WTC11 (cell line): ENCODE data around the gene IL1F10. TPM values are rescaled to one million over a fixed set of nuclear protein-coding genes. Genes with fewer than 3 reads are reported as not detected.

Source experiments
- ATAC-seq: fragments of 200-7000 bp; cut with Tn5 transposase; 2 replicates; pipeline ENCODE4 v1.10.0; 2021; ENCODE audit warnings: mild to moderate bottlenecking, moderate library complexity
- CTCF ChIA-PET: fragments of 300-600 bp; sonication (Branson Sonifier 250); formaldehyde crosslinking; loops from one replicate; lab custom pipeline; 2021; ENCODE audit warnings: antibody characterized with exemption; lab: Charles Lee
- POLR2A ChIA-PET: fragments of 350-600 bp; sonication (Branson Sonifier 250); formaldehyde crosslinking; loops from one replicate; lab custom pipeline; 2021; ENCODE audit warnings: antibody characterized with exemption; lab: Charles Lee
- DNase-seq: peaks from one replicate; pipeline ENCODE4 v3.0.0; 2021; ENCODE audit warnings: low spot score
- H3K27ac Mint-ChIP-seq: 2 replicates; pipeline ENCODE4 v1.8.0; 2021; ENCODE audit warnings: mixed read lengths
- H3K27me3 Mint-ChIP-seq: 2 replicates; pipeline ENCODE4 v1.8.0; 2021; ENCODE audit warnings: low read depth, mild to moderate bottlenecking, moderate library complexity, mixed read lengths
- H3K36me3 Mint-ChIP-seq: 2 replicates; pipeline ENCODE4 v1.8.0; 2021; ENCODE audit warnings: mixed read lengths
- H3K4me1 Mint-ChIP-seq: 2 replicates; pipeline ENCODE4 v1.8.0; 2022; ENCODE audit warnings: mixed read lengths
- H3K4me3 Mint-ChIP-seq: 2 replicates; pipeline ENCODE4 v1.8.0; 2021; ENCODE audit warnings: mild to moderate bottlenecking, moderate library complexity, mixed read lengths
- H3K9me3 Mint-ChIP-seq: 2 replicates; pipeline ENCODE4 v1.8.0; 2021; ENCODE audit warnings: mixed read lengths
- CBFB ChIP-seq: sonication (generic); formaldehyde crosslinking; IDR thresholded peaks from 2 replicates; pipeline ENCODE4 v1.8.1; 2022; ENCODE audit warnings: mild to moderate bottlenecking, low read depth, missing genetic modification reagents
- CREB1 ChIP-seq: sonication (generic); formaldehyde crosslinking; IDR thresholded peaks from 2 replicates; pipeline ENCODE4 v1.8.0; 2023; ENCODE audit warnings: mild to moderate bottlenecking, missing genetic modification reagents
- E2F5 ChIP-seq: sonication (generic); formaldehyde crosslinking; IDR thresholded peaks from 2 replicates; pipeline ENCODE4 v1.8.1; 2022; ENCODE audit warnings: mild to moderate bottlenecking, moderate library complexity, missing genetic modification reagents
- FOXP1 ChIP-seq: sonication (generic); formaldehyde crosslinking; IDR thresholded peaks from 2 replicates; pipeline ENCODE4 v1.8.0; 2022; ENCODE audit warnings: missing genetic modification reagents, mild to moderate bottlenecking, moderate library complexity, borderline replicate concordance
- GTF2I ChIP-seq: fragments of 250-450 bp; sonication (Bioruptor Pico); conservative IDR thresholded peaks from 2 replicates; pipeline ENCODE4 v1.4.0; 2021; ENCODE audit warnings: mild to moderate bottlenecking
- JUN ChIP-seq: sonication (generic); formaldehyde crosslinking; IDR thresholded peaks from 2 replicates; pipeline ENCODE4 v1.8.0; 2023; ENCODE audit warnings: mild to moderate bottlenecking, missing genetic modification reagents
- NFYB ChIP-seq: sonication (generic); formaldehyde crosslinking; conservative IDR thresholded peaks from 2 replicates; pipeline ENCODE4 v1.8.0; 2022; ENCODE audit warnings: low read depth, missing genetic modification reagents
- NR3C1 ChIP-seq: sonication (generic); formaldehyde crosslinking; conservative IDR thresholded peaks from 2 replicates; pipeline ENCODE4 v1.8.1; 2023; ENCODE audit warnings: low read depth, mild to moderate bottlenecking, missing genetic modification reagents
- PRDM15 ChIP-seq: sonication (generic); formaldehyde crosslinking; IDR thresholded peaks from 2 replicates; pipeline ENCODE4 v1.8.0; 2022; ENCODE audit warnings: missing genetic modification reagents
- PRRX2 ChIP-seq: fragments of 250-450 bp; sonication (Bioruptor Pico); IDR thresholded peaks from 2 replicates; pipeline ENCODE4 v1.8.0; 2021; ENCODE audit warnings: mild to moderate bottlenecking
- RELA ChIP-seq: sonication (generic); formaldehyde crosslinking; IDR thresholded peaks from 2 replicates; pipeline ENCODE4 v1.8.1; 2022; ENCODE audit warnings: missing genetic modification reagents, mild to moderate bottlenecking, borderline replicate concordance
- RORB ChIP-seq: fragments of 250-450 bp; sonication (Bioruptor Pico); IDR thresholded peaks from 2 replicates; pipeline ENCODE4 v1.9.0; 2021; ENCODE audit warnings: mild to moderate bottlenecking
- SP1 ChIP-seq: sonication (generic); formaldehyde crosslinking; conservative IDR thresholded peaks from 2 replicates; pipeline ENCODE4 v1.8.1; 2022; ENCODE audit warnings: missing genetic modification reagents
- TCF7 ChIP-seq: sonication (generic); formaldehyde crosslinking; IDR thresholded peaks from 2 replicates; pipeline ENCODE4 v1.8.0; 2022; ENCODE audit warnings: mild to moderate bottlenecking, low read depth, missing genetic modification reagents, moderate library complexity
- TEAD1 ChIP-seq: sonication (generic); formaldehyde crosslinking; IDR thresholded peaks from 2 replicates; pipeline ENCODE4 v1.8.0; 2022; ENCODE audit warnings: mild to moderate bottlenecking, missing genetic modification reagents
- TEAD4 ChIP-seq: sonication (generic); formaldehyde crosslinking; IDR thresholded peaks from 2 replicates; pipeline ENCODE4 v1.8.0; 2022; ENCODE audit warnings: mild to moderate bottlenecking, missing genetic modification reagents
- TP53 ChIP-seq: sonication (generic); formaldehyde crosslinking; IDR thresholded peaks from 2 replicates; pipeline ENCODE4 v1.8.1; 2023; ENCODE audit warnings: mild to moderate bottlenecking, missing genetic modification reagents
- ZNF121 ChIP-seq: sonication (generic); formaldehyde crosslinking; IDR thresholded peaks from 2 replicates; pipeline ENCODE4 v1.8.0; 2023; ENCODE audit warnings: missing genetic modification reagents
- ZNF219 ChIP-seq: sonication (generic); formaldehyde crosslinking; IDR thresholded peaks from 2 replicates; pipeline ENCODE4 v1.8.0; 2023; ENCODE audit warnings: missing genetic modification reagents, mild to moderate bottlenecking, borderline replicate concordance
- ZNF232 ChIP-seq: sonication (generic); formaldehyde crosslinking; IDR thresholded peaks from 2 replicates; pipeline ENCODE4 v1.8.0; 2022; ENCODE audit warnings: mild to moderate bottlenecking, missing genetic modification reagents
- ZNF263 ChIP-seq: sonication (generic); formaldehyde crosslinking; IDR thresholded peaks from 2 replicates; pipeline ENCODE4 v1.8.1; 2022; ENCODE audit warnings: low read depth, mild to moderate bottlenecking, moderate library complexity, missing genetic modification reagents
- ZNF416 ChIP-seq: fragments of 250-450 bp; sonication (Bioruptor Pico); IDR thresholded peaks from 2 replicates; pipeline ENCODE4 v1.9.0; 2021; ENCODE audit warnings: mild to moderate bottlenecking, inconsistent platforms
- ZNF425 ChIP-seq: fragments of 250-450 bp; sonication (Bioruptor Pico); conservative IDR thresholded peaks from 2 replicates; pipeline ENCODE4 v1.9.0; 2021; ENCODE audit warnings: mild to moderate bottlenecking
- ZSCAN18 ChIP-seq: fragments of 250-450 bp; sonication (Bioruptor Pico); IDR thresholded peaks from 2 replicates; pipeline ENCODE4 v2.1.2; 2022; ENCODE audit warnings: mild to moderate bottlenecking, moderate library complexity
- total RNA-seq: library from RNA; stranded (reverse); gene quantifications from 3 replicates; pipeline ENCODE4 v1.2.3, GENCODE V29; 2021
- TF ChIP-seq, protein P1 (sequence below): sonication (generic); formaldehyde crosslinking; IDR thresholded peaks from 2 replicates; pipeline ENCODE4 v1.8.1; 2022; ENCODE audit warnings: low read depth, missing genetic modification reagents, borderline replicate concordance
- TF ChIP-seq, protein P2 (sequence below): sonication (generic); formaldehyde crosslinking; IDR thresholded peaks from 2 replicates; pipeline ENCODE4 v1.8.0; 2023; ENCODE audit warnings: missing genetic modification reagents

Gene IL1F10
- total RNA-seq, 1 experiment from 2014 or later, result not detected

DNA sequence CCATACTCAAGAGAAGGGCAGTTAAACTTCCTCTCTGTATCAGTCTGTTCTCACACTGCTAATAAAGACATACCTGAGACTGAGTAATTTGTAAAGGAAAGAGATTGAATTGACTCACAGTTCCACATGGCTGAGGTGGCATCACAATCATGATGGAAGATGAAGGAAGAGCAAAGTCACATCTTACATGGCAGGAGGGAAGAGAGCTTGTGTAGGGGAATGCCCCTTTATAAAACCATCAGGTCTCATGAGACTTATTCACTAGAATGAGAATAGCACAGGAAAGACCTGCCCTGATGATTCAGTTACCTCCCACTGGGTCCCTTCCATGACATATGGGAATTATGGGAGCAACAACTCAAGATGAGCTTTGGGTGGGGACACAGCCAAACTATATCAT, 13.7 kb upstream of the IL1F10 start:
- no peak for TF ChIP-seq GTF2I (CRISPR knock-in tag)
- TF ChIP-seq ZNF121 (CRISPR knock-in tag), result no peak
- no peak for TF ChIP-seq JUN (CRISPR knock-in tag)
- no peak for TF ChIP-seq ZNF219 (CRISPR knock-in tag)
- TF ChIP-seq PRRX2, result no peak
- TF ChIP-seq CREB1 (CRISPR knock-in tag), result no peak
- TF ChIP-seq CBFB (CRISPR knock-in tag), result no peak
- no peak for TF ChIP-seq NFYB
- TF ChIP-seq TEAD4, result no peak
- no peak for TF ChIP-seq TCF7 (CRISPR knock-in tag)
- TF ChIP-seq, protein P1, sequence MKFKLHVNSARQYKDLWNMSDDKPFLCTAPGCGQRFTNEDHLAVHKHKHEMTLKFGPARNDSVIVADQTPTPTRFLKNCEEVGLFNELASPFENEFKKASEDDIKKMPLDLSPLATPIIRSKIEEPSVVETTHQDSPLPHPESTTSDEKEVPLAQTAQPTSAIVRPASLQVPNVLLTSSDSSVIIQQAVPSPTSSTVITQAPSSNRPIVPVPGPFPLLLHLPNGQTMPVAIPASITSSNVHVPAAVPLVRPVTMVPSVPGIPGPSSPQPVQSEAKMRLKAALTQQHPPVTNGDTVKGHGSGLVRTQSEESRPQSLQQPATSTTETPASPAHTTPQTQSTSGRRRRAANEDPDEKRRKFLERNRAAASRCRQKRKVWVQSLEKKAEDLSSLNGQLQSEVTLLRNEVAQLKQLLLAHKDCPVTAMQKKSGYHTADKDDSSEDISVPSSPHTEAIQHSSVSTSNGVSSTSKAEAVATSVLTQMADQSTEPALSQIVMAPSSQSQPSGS (CRISPR knock-in tag), result no peak

DNA sequence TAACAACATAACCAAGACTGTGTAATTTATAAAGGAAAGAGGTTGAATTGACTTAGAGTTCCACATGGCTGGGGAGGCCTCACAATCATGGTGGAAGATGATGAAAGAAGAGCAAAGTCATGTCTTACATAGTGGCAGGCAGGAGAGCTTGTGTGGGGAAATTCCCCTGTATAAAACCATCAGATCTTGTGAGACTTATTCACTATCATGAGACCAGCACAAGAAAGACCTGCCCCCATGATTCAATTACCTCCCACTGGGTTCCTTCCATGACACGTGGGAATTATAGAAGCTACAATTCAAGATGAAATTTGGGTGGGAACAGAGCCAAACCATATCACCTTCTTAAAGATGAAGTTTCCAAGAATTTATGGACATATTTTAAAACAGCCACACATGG, 11.2 kb upstream of the IL1F10 start:
- ChIA-PET CTCF (no interaction called here), POLR2A (no interaction called here)
- Mint-ChIP-seq H3K36me3 (peaks cover 31% of the 10 kb centered on the region), H3K27me3 (peaks cover 79% of the 10 kb centered on the region), H3K4me3 (no peak overlapping the region), H3K27ac (no peak overlapping the region), H3K9me3 (peaks cover 48% of the 10 kb centered on the region), H3K4me1 (no peaks in the 10 kb centered on the region)
- TF ChIP-seq RORB (CRISPR knock-in tag) (no peak), TEAD1 (CRISPR knock-in tag) (no peak), TP53 (CRISPR knock-in tag) (no peak), ZNF425 (CRISPR knock-in tag) (no peak), ZSCAN18 (CRISPR knock-in tag) (no peak)
- TF ChIP-seq, protein P2, sequence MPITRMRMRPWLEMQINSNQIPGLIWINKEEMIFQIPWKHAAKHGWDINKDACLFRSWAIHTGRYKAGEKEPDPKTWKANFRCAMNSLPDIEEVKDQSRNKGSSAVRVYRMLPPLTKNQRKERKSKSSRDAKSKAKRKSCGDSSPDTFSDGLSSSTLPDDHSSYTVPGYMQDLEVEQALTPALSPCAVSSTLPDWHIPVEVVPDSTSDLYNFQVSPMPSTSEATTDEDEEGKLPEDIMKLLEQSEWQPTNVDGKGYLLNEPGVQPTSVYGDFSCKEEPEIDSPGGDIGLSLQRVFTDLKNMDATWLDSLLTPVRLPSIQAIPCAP, result no peak
- ATAC-seq (no peak), DNase-seq (no peak)

More for the DNA sequence above, 13.7 kb upstream of the IL1F10 start:
- Mint-ChIP-seq H3K4me3 (no peak overlapping the region), H3K9me3 (peaks cover 65% of the 10 kb centered on the region), H3K27ac (no peak overlapping the region), H3K4me1 (no peaks in the 10 kb centered on the region), H3K36me3 (peaks cover 36% of the 10 kb centered on the region), H3K27me3 (peaks cover 58% of the 10 kb centered on the region)
- CTCF ChIA-PET, result no interaction called here
- ATAC-seq (no peak), DNase-seq (no peak)
- POLR2A ChIA-PET, result no interaction called here

- no peaks in the 10 kb centered on the region for H3K4me1 Mint-ChIP-seq
- H3K4me3 Mint-ChIP-seq, result no peak overlapping the region
- ChIA-PET CTCF (no interaction called here), POLR2A (no interaction called here)
- ATAC-seq (no peak), DNase-seq (no peak)
- H3K36me3 Mint-ChIP-seq, result peaks cover 29% of the 10 kb centered on the region
- H3K9me3 Mint-ChIP-seq, result peaks cover 44% of the 10 kb centered on the region
- H3K27me3 Mint-ChIP-seq, result peaks cover 80% of the 10 kb centered on the region
- H3K27ac Mint-ChIP-seq, result no peak overlapping the region
- no peak for TF ChIP-seq ZNF416
- TF ChIP-seq NR3C1 (CRISPR knock-in tag), result no peak
- TF ChIP-seq FOXP1 (CRISPR knock-in tag), result no peak
- TF ChIP-seq PRDM15 (CRISPR knock-in tag), result no peak
- no peak for TF ChIP-seq ZNF232
- no peak for TF ChIP-seq E2F5 (CRISPR knock-in tag)
- no peak for TF ChIP-seq ZNF263 (CRISPR knock-in tag)
- no peak for TF ChIP-seq SP1 (CRISPR knock-in tag)
- TF ChIP-seq RELA (CRISPR knock-in tag), result no peak
Observed at GRCh38 chr2:113057117-113057516, 10.7 kb upstream of the IL1F10 start.
